ENCODE results near the gene INSR. TPM values are rescaled to one million over a fixed set of nuclear protein-coding genes. Genes with fewer than 3 reads are reported as not detected.
A peak's percentile ranks its signal among the peaks of the same experiment; 100 is the strongest.
"Not testable (repeated sequence)": the region's sequence is repeated elsewhere in the genome, so short reads cannot be mapped to it uniquely, and the experiment has no call there.

Gene INSR
- total and polyA plus RNA-seq, 2 donors from 2014 or later, result 15.5 to 50.4 TPM

GRCh38 chr19:7210359-7210758, 83.9 kb downstream of the INSR start:
- Histone ChIP-seq H3K9me3 (ENCODE audit: control insufficient read depth in 2 of 3, insufficient read depth in 1 of 3, low read length in 3 of 3) (no peaks in the 10 kb centered on the region), H3K27me3 (ENCODE audit: control insufficient read depth, insufficient read depth, low read length) (no peaks in the 10 kb centered on the region), H3K27ac (ENCODE audit: low read depth in 2 of 2, low read length in 2 of 2) (no peak overlapping the region), H3K9ac (ENCODE audit: low read length in 3 of 3) (no peak overlapping the region), H3K4me1 (ENCODE audit: control insufficient read depth in 2 of 3, insufficient read depth in 2 of 3, low read depth in 1 of 3, low read length in 3 of 3) (peaks cover 2 to 27% (median 23%) of the 10 kb centered on the region in 3 donors), H3K4me3 (ENCODE audit: low read length in 3 of 3) (no peak overlapping the region), H3K36me3 (ENCODE audit: control insufficient read depth in 2 of 3, insufficient read depth in 3 of 3, low read length in 3 of 3) (no peaks in the 10 kb centered on the region)
- no peak for TF ChIP-seq CTCF (IDR thresholded peaks at IDR 0.05; ENCODE audit: borderline replicate concordance, extremely low read depth, insufficient read depth)
- intact Hi-C loops (cut with DNase I), result no loop called here
- FAIRE-seq, result no peak
- no peak for DNase-seq

GRCh38 chr19:7209597-7210325, 84.5 kb downstream of the INSR start:
- H3K27ac ChIP-seq (ENCODE audit: low read depth in 2 of 2, low read length in 2 of 2); H3K36me3 ChIP-seq (ENCODE audit: control insufficient read depth in 2 of 3, insufficient read depth in 3 of 3, low read length in 3 of 3); H3K4me3 ChIP-seq (ENCODE audit: low read length in 3 of 3); H3K27me3 ChIP-seq (ENCODE audit: control insufficient read depth, insufficient read depth, low read length); H3K9ac ChIP-seq (ENCODE audit: low read length in 3 of 3); intact Hi-C loops (cut with DNase I); H3K9me3 ChIP-seq (ENCODE audit: control insufficient read depth in 2 of 3, insufficient read depth in 1 of 3, low read length in 3 of 3); FAIRE-seq: not testable (repeated sequence)
- H3K4me1 ChIP-seq (ENCODE audit: control insufficient read depth in 2 of 3, insufficient read depth in 2 of 3, low read depth in 1 of 3, low read length in 3 of 3), result peaks cover 2 to 23% (median 18%) of the 10 kb centered on the region in 3 donors
- DNase-seq, result peak in 1 of 5 donors; percentile 12

GRCh38 chr19:7209036-7209435, 85.2 kb downstream of the INSR start:
- FAIRE-seq; H3K9me3 ChIP-seq (ENCODE audit: control insufficient read depth in 2 of 3, insufficient read depth in 1 of 3, low read length in 3 of 3); H3K9ac ChIP-seq (ENCODE audit: low read length in 3 of 3); H3K27ac ChIP-seq (ENCODE audit: low read depth in 2 of 2, low read length in 2 of 2); H3K36me3 ChIP-seq (ENCODE audit: control insufficient read depth in 2 of 3, insufficient read depth in 3 of 3, low read length in 3 of 3); H3K4me3 ChIP-seq (ENCODE audit: low read length in 3 of 3); intact Hi-C loops (cut with DNase I); H3K27me3 ChIP-seq (ENCODE audit: control insufficient read depth, insufficient read depth, low read length): not testable (repeated sequence)
- peak in 1 of 5 donors; percentile 19 for DNase-seq
- peaks cover 2 to 18% (median 18%) of the 10 kb centered on the region in 3 donors for H3K4me1 ChIP-seq (ENCODE audit: control insufficient read depth in 2 of 3, insufficient read depth in 2 of 3, low read depth in 1 of 3, low read length in 3 of 3)

- intact Hi-C loops (cut with DNase I), result no loop called here
- no peak for TF ChIP-seq CTCF (IDR thresholded peaks at IDR 0.05; ENCODE audit: borderline replicate concordance, extremely low read depth, insufficient read depth)
Measured at GRCh38 chr19:7203332-7203731, 90.9 kb downstream of the INSR start.

More at GRCh38 chr19:7203332-7203731, 90.9 kb downstream of the INSR start:
- Histone ChIP-seq H3K27ac (ENCODE audit: low read depth in 2 of 2, low read length in 2 of 2) (no peak overlapping the region), H3K4me3 (ENCODE audit: low read length in 3 of 3) (no peak overlapping the region), H3K27me3 (ENCODE audit: control insufficient read depth, insufficient read depth, low read length) (no peaks in the 10 kb centered on the region), H3K9ac (ENCODE audit: low read length in 3 of 3) (no peak overlapping the region), H3K4me1 (ENCODE audit: control insufficient read depth in 2 of 3, insufficient read depth in 2 of 3, low read depth in 1 of 3, low read length in 3 of 3) (peaks cover 0 to 18% (median 11%) of the 10 kb centered on the region in 3 donors), H3K36me3 (ENCODE audit: control insufficient read depth in 2 of 3, insufficient read depth in 3 of 3, low read length in 3 of 3) (no peaks in the 10 kb centered on the region), H3K9me3 (ENCODE audit: control insufficient read depth in 2 of 3, insufficient read depth in 1 of 3, low read length in 3 of 3) (no peaks in the 10 kb centered on the region)
- FAIRE-seq, result no peak
- no peak for DNase-seq

Measured in kidney (tissue), 14 donors.